ENCODE data around the gene HSD17B3.

GRCh38 chr9:96201140-96201539 is 100.8 kb downstream of the HSD17B3 start:
- TF ChIP-seq CTCF (IDR thresholded peaks at IDR 0.05; ENCODE audit: insufficient read depth, low read length, poor library complexity, severe bottlenecking) (no peak), EZH2phosphoT487 (conservative IDR thresholded peaks at IDR 0.05; ENCODE audit: low read length) (no peak)

Measured in SU-DHL-6 (cell line).